ENCODE data around the gene ATP1A2. TPM values are rescaled to one million over a fixed set of nuclear protein-coding genes. Genes with fewer than 3 reads are reported as not detected.

The ATP1A2 gene
- total RNA-seq, 1 donor, result 0.72 TPM

DNA sequence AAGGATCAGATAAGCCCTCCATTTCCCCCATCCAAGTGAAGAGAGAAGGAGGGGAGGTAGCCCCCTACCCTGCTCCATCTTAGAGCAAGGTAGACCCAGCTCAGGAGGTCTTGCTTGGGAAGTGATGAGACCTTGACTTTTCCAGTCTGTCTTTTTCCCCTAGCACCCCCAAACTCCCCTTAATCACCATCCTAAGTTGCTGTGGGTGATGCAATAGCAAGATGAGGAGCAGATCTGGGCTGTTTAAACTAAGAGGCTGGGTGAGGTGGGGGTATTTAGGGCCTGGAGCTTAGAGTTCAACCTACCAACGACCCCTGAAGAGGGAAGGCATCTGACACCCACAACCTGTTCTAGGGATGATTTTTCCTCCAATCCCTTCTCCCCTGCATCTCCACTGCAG is 1.7 kb downstream of the ATP1A2 start:
- Histone ChIP-seq H3K4me2 (ENCODE audit: insufficient read depth, low read length) (no peak overlapping the region), H2AFZ (ENCODE audit: low read length) (no peak overlapping the region), H3K4me3 (ENCODE audit: insufficient read depth, low read length) (no peak overlapping the region), H3K27ac (ENCODE audit: low read depth, low read length) (no peak overlapping the region), H3K79me2 (ENCODE audit: insufficient read depth, low read length) (no peaks in the 10 kb centered on the region), H3K36me3 (ENCODE audit: insufficient read depth, low read length) (no peaks in the 10 kb centered on the region), H3K4me1 (ENCODE audit: insufficient read depth, low read length) (no peaks in the 10 kb centered on the region), H3K27me3 (ENCODE audit: insufficient read depth, low read length) (peaks cover 23% of the 10 kb centered on the region), H4K20me1 (ENCODE audit: insufficient read depth, low read length) (no peaks in the 10 kb centered on the region), H3K9me3 (ENCODE audit: low read depth, low read length) (no peaks in the 10 kb centered on the region)
- TF ChIP-seq, protein P1, sequence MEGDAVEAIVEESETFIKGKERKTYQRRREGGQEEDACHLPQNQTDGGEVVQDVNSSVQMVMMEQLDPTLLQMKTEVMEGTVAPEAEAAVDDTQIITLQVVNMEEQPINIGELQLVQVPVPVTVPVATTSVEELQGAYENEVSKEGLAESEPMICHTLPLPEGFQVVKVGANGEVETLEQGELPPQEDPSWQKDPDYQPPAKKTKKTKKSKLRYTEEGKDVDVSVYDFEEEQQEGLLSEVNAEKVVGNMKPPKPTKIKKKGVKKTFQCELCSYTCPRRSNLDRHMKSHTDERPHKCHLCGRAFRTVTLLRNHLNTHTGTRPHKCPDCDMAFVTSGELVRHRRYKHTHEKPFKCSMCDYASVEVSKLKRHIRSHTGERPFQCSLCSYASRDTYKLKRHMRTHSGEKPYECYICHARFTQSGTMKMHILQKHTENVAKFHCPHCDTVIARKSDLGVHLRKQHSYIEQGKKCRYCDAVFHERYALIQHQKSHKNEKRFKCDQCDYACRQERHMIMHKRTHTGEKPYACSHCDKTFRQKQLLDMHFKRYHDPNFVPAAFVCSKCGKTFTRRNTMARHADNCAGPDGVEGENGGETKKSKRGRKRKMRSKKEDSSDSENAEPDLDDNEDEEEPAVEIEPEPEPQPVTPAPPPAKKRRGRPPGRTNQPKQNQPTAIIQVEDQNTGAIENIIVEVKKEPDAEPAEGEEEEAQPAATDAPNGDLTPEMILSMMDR (IDR thresholded peaks at IDR 0.05; ENCODE audit: extremely low read depth, low read depth, low read length), result no peak
- peak; percentile 59 for DNase-seq (ENCODE audit: insufficient read length, low spot score, missing footprints)

DNA sequence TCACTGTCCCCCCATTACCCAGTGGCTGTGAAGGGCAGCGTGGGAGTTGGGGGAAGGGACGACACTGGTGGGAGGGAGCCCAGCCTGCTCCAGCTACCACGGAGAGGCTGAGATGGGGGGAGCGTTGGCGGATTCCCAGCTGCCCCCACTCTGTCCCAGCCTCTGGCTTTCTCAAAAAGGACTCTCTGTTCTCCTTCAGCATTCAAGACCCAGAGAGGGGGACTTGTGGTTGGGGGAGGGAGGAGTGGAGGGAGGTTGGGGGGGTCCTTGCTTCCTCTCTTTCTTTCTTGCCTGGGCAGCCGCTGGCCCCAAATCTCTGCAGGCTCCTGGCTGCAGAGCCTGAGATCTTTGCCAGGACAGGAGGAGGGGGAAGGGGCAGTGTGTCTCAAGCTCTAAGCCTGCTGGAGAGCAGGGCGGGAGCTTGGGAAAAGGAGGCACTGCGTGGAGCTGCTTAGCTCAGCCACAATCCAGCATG is 2.2 kb downstream of the ATP1A2 start:
- no peaks in the 10 kb centered on the region for H3K36me3 ChIP-seq (ENCODE audit: insufficient read depth, low read length)
- H3K4me1 ChIP-seq (ENCODE audit: insufficient read depth, low read length), result no peaks in the 10 kb centered on the region
- H3K79me2 ChIP-seq (ENCODE audit: insufficient read depth, low read length), result no peaks in the 10 kb centered on the region
- H2AFZ ChIP-seq (ENCODE audit: low read length), result no peak overlapping the region
- no peaks in the 10 kb centered on the region for H3K9me3 ChIP-seq (ENCODE audit: low read depth, low read length)
- peak; percentile 88 for DNase-seq (ENCODE audit: insufficient read length, low spot score, missing footprints)
- no peak overlapping the region for H3K4me3 ChIP-seq (ENCODE audit: insufficient read depth, low read length)
- TF ChIP-seq, protein P1 (IDR thresholded peaks at IDR 0.05; ENCODE audit: extremely low read depth, low read depth, low read length), result no peak
- no peak overlapping the region for H3K27ac ChIP-seq (ENCODE audit: low read depth, low read length)
- no peaks in the 10 kb centered on the region for H4K20me1 ChIP-seq (ENCODE audit: insufficient read depth, low read length)
- H3K27me3 ChIP-seq (ENCODE audit: insufficient read depth, low read length), result peaks cover 23% of the 10 kb centered on the region
- no peak overlapping the region for H3K4me2 ChIP-seq (ENCODE audit: insufficient read depth, low read length)

DNA sequence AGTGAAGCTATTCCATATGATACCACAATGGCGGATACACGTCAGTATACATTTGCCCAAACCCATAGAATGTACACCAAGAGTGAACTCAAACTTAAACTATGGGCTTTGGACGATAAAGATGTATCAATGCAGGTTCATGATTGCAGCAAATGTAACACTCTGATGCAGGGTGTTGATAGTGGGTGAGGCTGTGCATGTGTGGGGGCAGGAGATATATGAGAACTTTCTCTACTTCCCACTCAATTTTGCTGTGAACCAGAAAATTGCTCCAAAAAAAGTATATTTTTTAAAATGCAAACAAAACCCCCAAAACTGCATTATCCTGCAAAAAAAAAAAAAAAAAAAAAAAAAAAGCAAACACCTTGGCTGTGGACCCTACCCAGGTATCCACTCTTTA is 3.4 kb downstream of the ATP1A2 start:
- H3K9me3 ChIP-seq (ENCODE audit: low read depth, low read length), result no peaks in the 10 kb centered on the region
- no peak for DNase-seq (ENCODE audit: insufficient read length, low spot score, missing footprints)
- H3K4me2 ChIP-seq (ENCODE audit: insufficient read depth, low read length), result no peak overlapping the region
- no peak overlapping the region for H3K4me3 ChIP-seq (ENCODE audit: insufficient read depth, low read length)
- TF ChIP-seq, protein P1 (IDR thresholded peaks at IDR 0.05; ENCODE audit: extremely low read depth, low read depth, low read length), result no peak
- peaks cover 23% of the 10 kb centered on the region for H3K27me3 ChIP-seq (ENCODE audit: insufficient read depth, low read length)
- no peaks in the 10 kb centered on the region for H3K4me1 ChIP-seq (ENCODE audit: insufficient read depth, low read length)
- no peaks in the 10 kb centered on the region for H3K79me2 ChIP-seq (ENCODE audit: insufficient read depth, low read length)
- H3K27ac ChIP-seq (ENCODE audit: low read depth, low read length), result no peak overlapping the region
- H4K20me1 ChIP-seq (ENCODE audit: insufficient read depth, low read length), result no peaks in the 10 kb centered on the region
- H2AFZ ChIP-seq (ENCODE audit: low read length), result no peak overlapping the region
- H3K36me3 ChIP-seq (ENCODE audit: insufficient read depth, low read length), result no peaks in the 10 kb centered on the region

DNA sequence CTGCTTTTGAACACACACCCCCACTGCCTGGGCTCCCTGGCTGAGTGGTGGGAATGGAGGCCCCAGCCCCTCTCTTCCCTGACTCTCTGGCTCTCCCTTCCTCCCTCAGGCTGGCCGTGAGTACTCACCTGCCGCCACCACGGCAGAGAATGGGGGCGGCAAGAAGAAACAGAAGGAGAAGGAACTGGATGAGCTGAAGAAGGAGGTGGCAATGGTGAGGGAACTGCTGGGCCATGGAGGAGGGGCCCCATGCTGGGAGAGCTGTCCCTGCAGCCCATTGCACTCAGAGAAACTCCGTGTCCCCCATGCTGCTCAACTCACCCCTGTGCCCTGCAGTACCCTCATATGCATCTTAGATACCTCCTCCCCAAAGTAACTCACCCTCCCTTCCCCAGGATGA is 5.2 kb downstream of the ATP1A2 start:
- Histone ChIP-seq H3K27me3 (ENCODE audit: insufficient read depth, low read length) (peaks cover 12% of the 10 kb centered on the region), H2AFZ (ENCODE audit: low read length) (no peak overlapping the region), H3K36me3 (ENCODE audit: insufficient read depth, low read length) (no peaks in the 10 kb centered on the region), H3K4me2 (ENCODE audit: insufficient read depth, low read length) (no peak overlapping the region), H3K27ac (ENCODE audit: low read depth, low read length) (no peak overlapping the region), H3K4me1 (ENCODE audit: insufficient read depth, low read length) (peaks cover 17% of the 10 kb centered on the region), H3K4me3 (ENCODE audit: insufficient read depth, low read length) (no peak overlapping the region), H4K20me1 (ENCODE audit: insufficient read depth, low read length) (no peaks in the 10 kb centered on the region), H3K9me3 (ENCODE audit: low read depth, low read length) (no peaks in the 10 kb centered on the region), H3K79me2 (ENCODE audit: insufficient read depth, low read length) (no peaks in the 10 kb centered on the region)
- TF ChIP-seq, protein P1 (IDR thresholded peaks at IDR 0.05; ENCODE audit: extremely low read depth, low read depth, low read length), result no peak
- no peak for DNase-seq (ENCODE audit: insufficient read length, low spot score, missing footprints)
